ENCODE measurements around the gene SMYD5.
"Not testable (repeated sequence)": the region's sequence is repeated elsewhere in the genome, so short reads cannot be mapped to it uniquely, and the experiment has no call there.

DNA sequence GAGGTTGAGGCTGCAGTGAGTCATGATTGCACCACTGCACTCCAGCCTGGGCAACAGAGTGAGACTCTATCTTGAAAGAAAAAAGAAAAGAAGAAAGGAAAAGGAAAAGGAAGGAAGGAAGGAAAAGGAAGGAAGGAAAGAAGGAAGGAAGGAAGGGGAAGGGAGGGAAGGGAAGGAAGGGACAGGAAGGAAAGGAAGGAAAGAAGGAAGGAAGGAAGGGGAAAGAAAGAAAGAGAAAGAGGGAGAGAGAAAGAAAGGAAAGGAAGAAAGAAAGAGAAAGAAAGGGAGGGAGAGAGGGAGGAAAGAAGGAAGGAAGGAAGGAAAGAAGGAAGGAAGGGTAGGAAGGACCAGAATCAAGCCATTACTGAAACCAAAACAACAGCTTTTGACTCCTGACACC lies 45.7 kb upstream of the SMYD5 start:
- TF ChIP-seq EZH2 (IDR thresholded peaks at IDR 0.05; ENCODE audit: borderline replicate concordance, low read depth, low read length, poor library complexity, severe bottlenecking), result not testable (repeated sequence)
- TF ChIP-seq, protein P1, sequence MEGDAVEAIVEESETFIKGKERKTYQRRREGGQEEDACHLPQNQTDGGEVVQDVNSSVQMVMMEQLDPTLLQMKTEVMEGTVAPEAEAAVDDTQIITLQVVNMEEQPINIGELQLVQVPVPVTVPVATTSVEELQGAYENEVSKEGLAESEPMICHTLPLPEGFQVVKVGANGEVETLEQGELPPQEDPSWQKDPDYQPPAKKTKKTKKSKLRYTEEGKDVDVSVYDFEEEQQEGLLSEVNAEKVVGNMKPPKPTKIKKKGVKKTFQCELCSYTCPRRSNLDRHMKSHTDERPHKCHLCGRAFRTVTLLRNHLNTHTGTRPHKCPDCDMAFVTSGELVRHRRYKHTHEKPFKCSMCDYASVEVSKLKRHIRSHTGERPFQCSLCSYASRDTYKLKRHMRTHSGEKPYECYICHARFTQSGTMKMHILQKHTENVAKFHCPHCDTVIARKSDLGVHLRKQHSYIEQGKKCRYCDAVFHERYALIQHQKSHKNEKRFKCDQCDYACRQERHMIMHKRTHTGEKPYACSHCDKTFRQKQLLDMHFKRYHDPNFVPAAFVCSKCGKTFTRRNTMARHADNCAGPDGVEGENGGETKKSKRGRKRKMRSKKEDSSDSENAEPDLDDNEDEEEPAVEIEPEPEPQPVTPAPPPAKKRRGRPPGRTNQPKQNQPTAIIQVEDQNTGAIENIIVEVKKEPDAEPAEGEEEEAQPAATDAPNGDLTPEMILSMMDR (conservative IDR thresholded peaks at IDR 0.05; ENCODE audit: low read depth, low read length), result not testable (repeated sequence)

All from A673 (cell line).